Ishikawa (cell line): ENCODE measurements around the gene HOXA3.

Experiments used
- CEBPB ChIP-seq: IDR thresholded peaks from 2 replicates; pipeline ENCODE4 v1.6.1; 2012
- CREB1 ChIP-seq: IDR thresholded peaks from 2 replicates; pipeline ENCODE4 v1.6.1; 2012; ENCODE audit warnings: low read depth
- EGR1 ChIP-seq: IDR thresholded peaks from 2 replicates; pipeline ENCODE4 v1.6.1; 2012
- EP300 ChIP-seq: IDR thresholded peaks from 2 replicates; pipeline ENCODE4 v1.6.1; 2012; ENCODE audit warnings: borderline replicate concordance
- FOXM1 ChIP-seq: IDR thresholded peaks from 2 replicates; pipeline ENCODE4 v1.6.1; 2012; ENCODE audit warnings: low read depth, borderline replicate concordance
- MAX ChIP-seq: IDR thresholded peaks from 2 replicates; pipeline ENCODE4 v1.6.1; 2012
- NFIC ChIP-seq: IDR thresholded peaks from 2 replicates; pipeline ENCODE4 v1.6.1; 2012
- RAD21 ChIP-seq: IDR thresholded peaks from 2 replicates; pipeline ENCODE4 v1.6.1; 2012; ENCODE audit warnings: low read depth
- REST ChIP-seq: IDR thresholded peaks from 2 replicates; pipeline ENCODE4 v1.6.1; 2012; ENCODE audit warnings: low read depth, mild to moderate bottlenecking
- TAF1 ChIP-seq: IDR thresholded peaks from 2 replicates; pipeline ENCODE4 v1.6.1; 2012; ENCODE audit warnings: low read depth, mild to moderate bottlenecking
- TCF12 ChIP-seq: IDR thresholded peaks from 2 replicates; pipeline ENCODE4 v1.6.1; 2012; ENCODE audit warnings: low read depth
- TEAD4 ChIP-seq: IDR thresholded peaks from 2 replicates; pipeline ENCODE4 v1.6.1; 2012
- USF1 ChIP-seq: IDR thresholded peaks from 2 replicates; pipeline ENCODE4 v1.6.1; 2012
- YY1 ChIP-seq: IDR thresholded peaks from 2 replicates; pipeline ENCODE4 v1.6.1; 2012; ENCODE audit warnings: low read depth
- ZBTB7A ChIP-seq: IDR thresholded peaks from 2 replicates; pipeline ENCODE4 v1.6.1; 2012; ENCODE audit warnings: low read depth

HOXA3 gene

DNA sequence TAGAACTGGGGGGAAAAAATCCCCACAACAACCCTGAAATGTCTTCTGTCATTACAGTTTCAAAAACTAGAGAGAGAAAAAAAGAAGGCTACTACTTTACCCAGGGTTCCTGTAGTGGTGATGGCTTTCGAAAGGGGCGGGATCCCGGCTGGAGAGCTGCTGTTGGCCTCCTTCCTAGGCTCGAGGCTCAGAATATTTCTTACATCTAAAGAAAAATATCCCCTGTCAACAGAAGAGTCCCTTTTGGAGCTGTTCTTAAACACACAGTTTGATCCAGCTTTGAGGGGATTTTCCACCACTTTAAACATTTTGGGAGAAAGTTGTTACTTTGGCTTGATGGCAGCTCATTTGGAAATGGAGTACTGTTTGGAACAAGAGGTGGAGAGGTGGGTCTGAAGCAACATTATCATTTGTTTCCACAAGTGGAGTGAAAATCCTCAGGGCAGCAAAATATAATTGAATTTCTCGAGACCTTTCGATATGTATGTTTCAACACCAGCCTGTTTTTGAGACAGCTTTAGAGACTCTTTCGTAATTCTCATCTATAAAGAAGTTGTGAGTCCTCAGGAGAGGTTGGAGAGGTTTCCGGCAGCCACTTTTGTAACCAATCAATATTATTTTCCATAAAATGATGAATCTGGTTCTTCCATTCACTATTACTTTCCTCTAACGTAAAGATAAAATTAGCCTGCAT, 42.5 kb upstream of the HOXA3 start:
- TF ChIP-seq FOXM1: no peak
- TF ChIP-seq NFIC: no peak
- no peak for TF ChIP-seq RAD21
- TF ChIP-seq MAX: no peak
- no peak for TF ChIP-seq EGR1
- TF ChIP-seq TEAD4: no peak
- TF ChIP-seq CREB1: no peak

- TF ChIP-seq REST: no peak
- no peak for TF ChIP-seq TEAD4
- no peak for TF ChIP-seq CEBPB
- no peak for TF ChIP-seq TCF12
- no peak for TF ChIP-seq ZBTB7A
- no peak for TF ChIP-seq YY1
Observed at GRCh38 chr7:27194002-27194352, 41.6 kb upstream of the HOXA3 start.

GRCh38 chr7:27193335-27194001, 41.1 kb upstream of the HOXA3 start:
- TF ChIP-seq EGR1 (no peak), YY1 (no peak), MAX (no peak), ZBTB7A (no peak), USF1 (no peak), FOXM1 (no peak), TEAD4 (no peak), REST (no peak), NFIC (no peak), EP300 (no peak)

DNA sequence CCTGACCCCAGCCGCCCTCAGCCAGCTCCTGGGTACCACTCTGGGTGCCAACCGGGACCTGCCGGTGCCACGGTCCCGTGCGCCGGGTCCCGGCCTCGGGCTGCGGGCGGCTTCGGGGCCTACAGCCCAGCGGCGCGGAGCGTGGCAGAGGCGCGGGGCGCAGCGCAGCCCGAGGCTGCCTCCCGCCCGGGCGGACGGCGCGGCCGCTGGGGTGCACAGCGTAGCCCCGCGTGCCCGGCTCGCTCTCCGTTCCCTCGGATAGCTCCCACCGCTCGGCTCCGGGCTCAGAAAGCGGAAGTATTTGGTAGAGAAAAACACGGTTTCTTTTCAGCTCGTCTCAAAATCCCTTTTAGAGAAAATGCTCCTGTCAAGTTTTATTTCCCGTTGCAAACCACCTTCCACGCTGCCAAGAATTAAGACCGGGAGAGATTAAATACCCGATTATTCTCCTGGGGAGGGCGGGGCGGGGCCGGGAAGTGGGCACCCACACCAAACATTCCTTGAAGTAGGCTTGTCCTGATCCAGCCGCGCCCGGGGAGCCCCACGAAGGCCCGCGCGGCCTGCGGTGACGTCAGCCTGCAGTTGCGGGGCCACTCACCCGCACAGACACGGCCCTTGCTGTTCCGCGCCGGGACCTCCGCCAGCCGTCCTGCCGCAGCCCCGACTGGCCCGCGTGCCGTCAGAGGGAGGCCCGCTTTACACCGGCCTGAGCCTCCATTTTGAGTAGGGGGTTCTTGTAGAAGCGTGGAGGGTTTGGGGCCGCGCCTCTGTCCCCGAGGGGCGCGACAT, 40.4 kb upstream of the HOXA3 start:
- no peak for TF ChIP-seq TCF12
- no peak for TF ChIP-seq MAX
- TF ChIP-seq YY1: no peak
- no peak for TF ChIP-seq TAF1
- TF ChIP-seq EGR1: no peak
- TF ChIP-seq FOXM1: no peak
- TF ChIP-seq RAD21: no peak
- TF ChIP-seq ZBTB7A: no peak
- TF ChIP-seq NFIC: no peak
- TF ChIP-seq CEBPB: no peak
- no peak for TF ChIP-seq USF1
- no peak for TF ChIP-seq TEAD4
- no peak for TF ChIP-seq REST
- TF ChIP-seq CREB1: no peak
- TF ChIP-seq EP300: no peak
